Activated naive CD4-positive, alpha-beta T cell treated with anti-CD3 and anti-CD28 coated beads, Interleukin-2, amount 10 ng/mL, durations not matched to agents 7 days and 5 days (primary cell): Measurements from ENCODE around the gene PPP1R17.
A peak's percentile ranks its signal among the peaks of the same experiment; 100 is the strongest.

ENCODE experiments used
- CTCF ChIA-PET: fragments of 350-600 bp; sonication (Branson Sonifier 250); formaldehyde crosslinking; loops from one replicate; lab custom pipeline; 2021; ENCODE audit warnings: antibody characterized with exemption; lab: Charles Lee
- DNase-seq: peaks from one replicate; pipeline ENCODE4 v3.0.0-alpha.2; 2020
- H3K27ac Mint-ChIP-seq: one replicate; pipeline ENCODE4 v1.8.0; 2021; ENCODE audit warnings: mild to moderate bottlenecking, moderate library complexity, mixed read lengths
- H3K27me3 Mint-ChIP-seq: one replicate; pipeline ENCODE4 v1.8.0; 2021; ENCODE audit warnings: mild to moderate bottlenecking, mixed read lengths
- H3K36me3 Mint-ChIP-seq: one replicate; pipeline ENCODE4 v1.8.0; 2021; ENCODE audit warnings: mixed read lengths
- H3K4me1 Mint-ChIP-seq: one replicate; pipeline ENCODE4 v1.8.0; 2021; ENCODE audit warnings: mixed read lengths
- H3K4me3 Mint-ChIP-seq: one replicate; pipeline ENCODE4 v1.8.0; 2021; ENCODE audit warnings: mild to moderate bottlenecking, moderate library complexity, mixed read lengths
- H3K9me3 Mint-ChIP-seq: one replicate; pipeline ENCODE4 v1.8.0; 2021; ENCODE audit warnings: mixed read lengths

PPP1R17 gene

DNA sequence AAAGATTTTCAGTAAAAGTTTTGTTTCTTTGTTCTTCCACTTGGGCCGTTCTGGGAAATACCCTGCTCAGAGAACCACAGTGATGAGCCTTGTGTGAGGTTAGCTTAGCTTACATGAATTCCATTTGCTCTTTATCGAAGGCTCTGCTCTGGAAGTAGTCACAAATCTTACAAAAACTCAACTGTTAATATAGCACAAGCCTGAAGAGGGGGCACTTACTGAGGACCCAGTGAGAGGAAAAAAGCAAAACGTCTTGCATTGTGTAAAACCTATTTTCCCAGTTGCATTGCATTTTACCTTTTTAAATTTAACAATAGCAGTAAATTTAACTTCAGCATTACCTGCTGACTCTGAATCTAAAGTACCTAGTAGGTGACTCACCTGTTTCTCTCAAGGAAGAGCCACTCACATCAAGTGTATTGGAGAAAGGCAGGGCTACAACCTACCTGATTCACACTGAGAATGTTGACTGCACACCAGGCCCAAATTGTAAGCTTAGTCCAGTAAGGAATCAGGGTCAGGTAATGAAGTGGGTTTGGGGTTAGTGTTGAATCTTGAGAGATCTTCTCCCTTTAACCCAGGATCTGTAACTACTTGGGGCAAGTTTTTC is 42.3 kb downstream of the PPP1R17 start:
- Mint-ChIP-seq H3K36me3 (no peaks in the 10 kb centered on the region), H3K4me1 (no peaks in the 10 kb centered on the region), H3K27ac (no peak overlapping the region), H3K9me3 (peaks cover 2% of the 10 kb centered on the region), H3K4me3 (no peak overlapping the region), H3K27me3 (no peaks in the 10 kb centered on the region)
- no peak for DNase-seq
- CTCF ChIA-PET = interaction anchor here (0.9 kb wide), 1 partner anchor 10 kb away, joined by 4 read pairs; no protein-coding TSS in a partner anchor

DNA sequence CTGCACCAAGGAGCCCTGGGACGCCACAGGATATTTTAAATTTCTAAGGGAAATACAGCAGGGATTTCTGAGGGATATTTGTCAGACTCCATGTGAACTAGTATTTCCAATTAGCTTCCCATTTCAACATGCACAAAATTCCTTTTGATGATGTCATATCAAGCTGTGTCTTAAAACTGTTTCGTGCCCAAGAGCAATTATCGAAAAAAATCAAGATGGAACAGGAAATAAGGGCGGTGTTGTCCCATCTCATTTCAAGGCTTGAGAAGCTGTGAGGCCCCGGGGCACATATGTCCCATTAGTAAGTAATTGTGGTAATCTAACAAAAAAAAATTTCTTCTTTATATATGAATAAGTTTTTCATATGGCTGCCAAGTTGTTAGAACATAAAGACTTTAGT is 47.4 kb downstream of the PPP1R17 start:
- Mint-ChIP-seq H3K4me1 (no peaks in the 10 kb centered on the region), H3K27ac (no peak overlapping the region), H3K4me3 (no peak overlapping the region), H3K36me3 (no peaks in the 10 kb centered on the region), H3K9me3 (peaks cover 2% of the 10 kb centered on the region), H3K27me3 (no peaks in the 10 kb centered on the region)
- DNase-seq = no peak
- CTCF ChIA-PET = interaction anchor here (0.9 to 1.3 kb wide), 2 partner anchors 291 to 600 kb away, joined by 3 to 4 read pairs; no protein-coding TSS in a partner anchor

- H3K4me1 Mint-ChIP-seq = no peaks in the 10 kb centered on the region
- peak; percentile 33 for DNase-seq
- no peak overlapping the region for H3K4me3 Mint-ChIP-seq
- no peaks in the 10 kb centered on the region for H3K9me3 Mint-ChIP-seq
- CTCF ChIA-PET = interaction anchor here (1.1 kb wide), 1 partner anchor 8 kb away, joined by 3 read pairs; no protein-coding TSS in a partner anchor
- no peaks in the 10 kb centered on the region for H3K36me3 Mint-ChIP-seq
- H3K27me3 Mint-ChIP-seq = no peaks in the 10 kb centered on the region
- H3K27ac Mint-ChIP-seq = no peak overlapping the region
Observed at GRCh38 chr7:31735991-31736982, 49.3 kb downstream of the PPP1R17 start.

DNA sequence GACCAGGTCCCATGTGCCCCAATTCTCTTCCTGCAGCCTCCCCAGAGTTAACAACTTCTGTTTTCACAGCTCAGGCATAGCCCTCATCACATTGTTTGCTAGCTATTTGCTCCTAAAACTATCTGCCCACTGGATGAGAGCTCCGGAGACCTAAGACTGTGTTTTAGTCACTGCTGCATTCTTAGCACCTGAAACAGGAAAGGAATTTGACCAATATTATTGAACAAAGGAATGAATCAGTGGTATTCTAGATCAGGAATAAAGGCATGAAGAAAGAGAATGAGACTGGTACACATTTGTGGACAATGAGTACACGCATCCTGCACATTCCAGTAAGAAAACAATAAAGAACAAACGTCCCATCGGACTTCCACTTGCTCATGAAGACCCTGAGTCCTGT is 54.8 kb downstream of the PPP1R17 start:
- Mint-ChIP-seq H3K9me3 (no peaks in the 10 kb centered on the region), H3K27ac (no peak overlapping the region), H3K36me3 (no peaks in the 10 kb centered on the region), H3K4me3 (no peak overlapping the region), H3K4me1 (no peaks in the 10 kb centered on the region), H3K27me3 (no peaks in the 10 kb centered on the region)
- CTCF ChIA-PET = interaction anchor here (1.0 kb wide), 1 partner anchor 40 kb away, joined by 3 read pairs; no protein-coding TSS in a partner anchor
- no peak for DNase-seq

DNA sequence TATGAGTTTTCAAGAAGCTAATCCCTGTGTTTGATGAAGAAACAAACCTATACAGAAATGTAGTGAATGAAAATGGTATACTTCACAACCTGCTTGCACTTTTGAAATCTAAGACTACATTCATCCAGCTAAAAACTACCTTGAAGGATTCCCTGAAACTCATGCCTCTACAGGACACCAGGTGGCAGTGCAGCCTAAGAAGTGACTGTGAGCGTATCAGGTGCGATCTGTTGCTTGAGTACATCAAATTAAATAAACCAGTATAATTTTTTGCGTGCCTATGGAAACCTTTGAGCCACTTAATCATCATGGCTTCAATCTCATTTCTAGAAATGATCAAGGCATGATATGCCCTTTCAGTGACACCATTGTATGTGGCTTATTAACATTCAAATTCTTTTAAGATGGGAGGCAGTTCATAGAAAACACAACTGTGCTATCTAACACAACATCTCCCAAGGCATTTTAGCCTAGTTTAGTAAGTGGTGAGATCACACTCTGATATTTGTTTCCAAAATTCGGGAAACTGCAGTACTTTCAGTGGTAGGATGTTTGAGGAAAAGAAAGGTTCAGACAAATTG is 57.4 kb downstream of the PPP1R17 start:
- Mint-ChIP-seq H3K9me3 (no peaks in the 10 kb centered on the region), H3K36me3 (no peaks in the 10 kb centered on the region), H3K27me3 (no peaks in the 10 kb centered on the region), H3K4me1 (no peaks in the 10 kb centered on the region), H3K27ac (no peak overlapping the region), H3K4me3 (no peak overlapping the region)
- peak; percentile 60 for DNase-seq
- CTCF ChIA-PET = interaction anchor here (1.1 kb wide), 1 partner anchor 735 kb away, joined by 5 read pairs; no protein-coding TSS in a partner anchor

GRCh38 chr7:31747553-31747952 is 60.5 kb downstream of the PPP1R17 start:
- CTCF ChIA-PET = no interaction called here
- no peak overlapping the region for H3K4me3 Mint-ChIP-seq
- no peaks in the 10 kb centered on the region for H3K27me3 Mint-ChIP-seq
- DNase-seq = no peak
- no peaks in the 10 kb centered on the region for H3K36me3 Mint-ChIP-seq
- no peaks in the 10 kb centered on the region for H3K9me3 Mint-ChIP-seq
- no peaks in the 10 kb centered on the region for H3K4me1 Mint-ChIP-seq
- no peak overlapping the region for H3K27ac Mint-ChIP-seq

DNA sequence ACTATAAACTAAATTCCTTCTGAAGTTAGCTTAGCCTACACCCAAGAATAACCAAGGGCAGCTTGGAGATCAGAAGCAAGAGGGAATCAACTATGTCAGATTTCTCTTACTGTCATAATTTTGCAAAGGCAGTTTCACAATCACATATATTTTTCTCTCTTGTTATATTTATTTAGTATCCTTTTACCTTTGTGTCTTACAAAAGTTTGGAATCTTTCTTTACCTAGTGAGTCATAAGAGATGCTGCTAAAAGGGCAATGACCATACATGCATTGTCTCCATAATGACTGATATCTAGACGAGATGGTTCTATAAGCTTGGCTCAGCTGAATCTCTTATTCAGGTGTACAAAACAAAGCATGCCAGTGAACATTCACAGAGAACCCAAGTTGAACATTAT is 61.1 kb downstream of the PPP1R17 start:
- DNase-seq = no peak
- no peaks in the 10 kb centered on the region for H3K4me1 Mint-ChIP-seq
- no peaks in the 10 kb centered on the region for H3K36me3 Mint-ChIP-seq
- H3K9me3 Mint-ChIP-seq = no peaks in the 10 kb centered on the region
- no peak overlapping the region for H3K4me3 Mint-ChIP-seq
- H3K27ac Mint-ChIP-seq = no peak overlapping the region
- CTCF ChIA-PET = no interaction called here
- no peaks in the 10 kb centered on the region for H3K27me3 Mint-ChIP-seq

DNA sequence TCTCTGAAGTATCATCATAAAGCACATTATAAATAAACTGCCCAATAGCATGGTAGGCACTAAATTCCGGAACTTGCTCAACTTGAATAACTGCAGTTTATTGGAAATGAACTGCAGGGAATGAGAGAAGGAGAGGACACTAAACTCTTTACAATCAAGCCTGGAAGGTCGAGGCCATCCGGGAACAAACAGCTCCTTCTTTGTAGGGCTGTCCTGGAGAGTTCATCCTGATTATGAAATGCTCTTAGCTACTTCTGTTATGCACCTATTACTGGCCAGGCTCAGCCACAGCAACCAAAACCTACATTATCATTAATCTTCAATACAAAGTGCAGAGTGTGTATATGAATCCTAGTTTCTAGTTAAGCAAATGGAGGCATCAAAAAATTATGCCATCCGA is 64.7 kb downstream of the PPP1R17 start:
- CTCF ChIA-PET = no interaction called here
- Mint-ChIP-seq H3K27me3 (no peaks in the 10 kb centered on the region), H3K4me3 (no peak overlapping the region), H3K36me3 (no peaks in the 10 kb centered on the region), H3K4me1 (no peaks in the 10 kb centered on the region), H3K9me3 (no peaks in the 10 kb centered on the region), H3K27ac (no peak overlapping the region)
- no peak for DNase-seq
